Fibroblast of lung (primary cell): ENCODE results near the gene TPRKB.
"Not testable (repeated sequence)": the region's sequence is repeated elsewhere in the genome, so short reads cannot be mapped to it uniquely, and the experiment has no call there.

Experiments
- EZH2 ChIP-seq: IDR thresholded peaks from 2 replicates; pipeline ENCODE4 v1.5.1; 2012; ENCODE audit warnings: low read length, control low read depth, mild to moderate bottlenecking; ENCODE audit errors: missing control alignments
- TF ChIP-seq, protein P1 (sequence below), 2 donors: IDR thresholded peaks in 1 of 2; conservative IDR thresholded peaks in 1 of 2; 1 replicate in 1 of 2; 2 replicates in 1 of 2; pipeline ENCODE4 v1.5.1; 2011 to 2012; ENCODE audit warnings: low read length in 2 of 2, control low read depth in 1 of 2, inconsistent platforms in 1 of 2, low read depth in 1 of 2, mild to moderate bottlenecking in 1 of 2

GRCh38 chr2:73717695-73718094 lies 19.4 kb downstream of the TPRKB start:
- TF ChIP-seq, protein P1, sequence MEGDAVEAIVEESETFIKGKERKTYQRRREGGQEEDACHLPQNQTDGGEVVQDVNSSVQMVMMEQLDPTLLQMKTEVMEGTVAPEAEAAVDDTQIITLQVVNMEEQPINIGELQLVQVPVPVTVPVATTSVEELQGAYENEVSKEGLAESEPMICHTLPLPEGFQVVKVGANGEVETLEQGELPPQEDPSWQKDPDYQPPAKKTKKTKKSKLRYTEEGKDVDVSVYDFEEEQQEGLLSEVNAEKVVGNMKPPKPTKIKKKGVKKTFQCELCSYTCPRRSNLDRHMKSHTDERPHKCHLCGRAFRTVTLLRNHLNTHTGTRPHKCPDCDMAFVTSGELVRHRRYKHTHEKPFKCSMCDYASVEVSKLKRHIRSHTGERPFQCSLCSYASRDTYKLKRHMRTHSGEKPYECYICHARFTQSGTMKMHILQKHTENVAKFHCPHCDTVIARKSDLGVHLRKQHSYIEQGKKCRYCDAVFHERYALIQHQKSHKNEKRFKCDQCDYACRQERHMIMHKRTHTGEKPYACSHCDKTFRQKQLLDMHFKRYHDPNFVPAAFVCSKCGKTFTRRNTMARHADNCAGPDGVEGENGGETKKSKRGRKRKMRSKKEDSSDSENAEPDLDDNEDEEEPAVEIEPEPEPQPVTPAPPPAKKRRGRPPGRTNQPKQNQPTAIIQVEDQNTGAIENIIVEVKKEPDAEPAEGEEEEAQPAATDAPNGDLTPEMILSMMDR (conservative IDR thresholded peaks at IDR 0.05 in 1 of 2, IDR thresholded peaks at IDR 0.05 in 1 of 2; ENCODE audit: low read depth in 1 of 2, low read length in 2 of 2): not testable (repeated sequence)
- not testable (repeated sequence) for TF ChIP-seq EZH2
